ENCODE data around the gene BATF2. TPM values are rescaled to one million over a fixed set of nuclear protein-coding genes. Genes with fewer than 3 reads are reported as not detected.

BATF2 gene, protein sequence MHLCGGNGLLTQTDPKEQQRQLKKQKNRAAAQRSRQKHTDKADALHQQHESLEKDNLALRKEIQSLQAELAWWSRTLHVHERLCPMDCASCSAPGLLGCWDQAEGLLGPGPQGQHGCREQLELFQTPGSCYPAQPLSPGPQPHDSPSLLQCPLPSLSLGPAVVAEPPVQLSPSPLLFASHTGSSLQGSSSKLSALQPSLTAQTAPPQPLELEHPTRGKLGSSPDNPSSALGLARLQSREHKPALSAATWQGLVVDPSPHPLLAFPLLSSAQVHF
- total RNA-seq: 0.53 and 2.0 TPM in 2 replicates

DNA sequence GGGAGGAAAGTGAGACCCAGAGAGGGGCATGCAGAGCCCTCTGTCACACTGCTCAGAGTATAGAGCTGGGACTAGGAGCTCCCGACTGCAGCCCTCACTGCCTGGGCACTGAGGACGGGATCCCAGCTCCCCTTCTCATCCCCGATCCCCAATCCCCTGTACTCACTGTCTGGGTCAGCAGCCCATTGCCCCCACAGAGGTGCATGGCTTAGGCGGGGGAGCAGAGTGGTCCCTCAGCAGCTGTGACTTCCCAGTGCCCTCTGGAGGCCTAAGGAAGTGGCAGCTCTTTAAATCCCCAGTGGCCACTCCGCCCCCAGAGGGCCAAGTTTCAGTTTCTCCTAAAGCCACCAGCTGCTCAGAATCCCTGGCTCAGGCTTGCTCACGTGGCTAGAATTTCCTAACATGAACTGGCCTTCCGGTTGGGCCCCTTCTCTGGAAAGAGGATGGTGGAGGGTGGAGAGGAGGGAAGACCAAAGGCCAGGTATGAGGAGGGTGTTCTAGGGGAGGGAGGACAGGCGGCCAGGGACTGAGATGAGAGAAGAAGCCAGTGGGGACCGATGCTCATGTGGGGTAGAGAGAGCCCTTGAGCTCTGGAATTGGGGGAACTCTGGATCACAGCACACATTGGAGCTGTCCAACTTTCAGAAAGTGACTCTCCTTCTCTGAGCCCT is at the start of gene BATF2:
Gene BATF2 (minus strand): TSS at position 262 of the 671 bp plus-strand sequence. CDS start 57 bp downstream, at position 205.

DNA sequence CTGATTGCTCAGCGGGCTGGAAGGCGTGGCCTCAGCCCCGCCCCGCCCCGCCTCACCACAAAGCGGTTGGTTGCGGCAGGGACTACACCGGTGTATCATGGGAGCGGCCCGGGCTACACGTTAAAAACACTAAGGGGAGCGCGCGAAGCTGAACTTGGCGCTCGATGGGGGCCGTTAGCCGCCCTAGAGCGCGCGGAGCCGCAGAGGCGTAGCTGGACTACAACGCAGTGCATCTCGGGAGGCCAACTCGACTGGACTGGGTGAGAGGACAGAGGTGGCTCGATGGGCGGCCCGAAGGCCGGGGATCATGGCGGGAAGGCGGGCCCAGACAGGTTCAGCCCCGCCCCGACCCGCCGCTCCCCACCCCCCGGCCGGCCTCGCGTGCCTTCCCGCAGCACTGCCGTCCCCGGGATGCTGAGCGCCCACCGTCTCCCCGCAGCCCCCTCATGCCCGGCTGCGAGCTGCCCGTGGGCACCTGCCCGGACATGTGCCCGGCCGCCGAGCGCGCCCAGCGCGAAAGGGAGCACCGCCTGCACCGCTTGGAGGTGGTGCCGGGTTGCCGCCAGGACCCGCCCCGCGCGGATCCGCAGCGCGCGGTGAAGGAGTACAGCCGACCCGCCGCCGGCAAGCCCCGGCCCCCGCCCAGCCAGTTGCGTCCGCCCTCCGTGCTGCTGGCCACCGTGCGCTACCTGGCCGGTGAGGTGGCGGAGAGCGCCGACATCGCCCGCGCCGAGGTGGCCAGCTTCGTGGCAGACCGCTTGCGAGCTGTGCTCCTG is 44.3 kb upstream of the BATF2 start, which contains the start of gene SAC3D1:
Gene SAC3D1 (plus strand): TSS at position 364 of the 776 bp plus-strand sequence. CDS start 83 bp downstream, at position 447.

DNA sequence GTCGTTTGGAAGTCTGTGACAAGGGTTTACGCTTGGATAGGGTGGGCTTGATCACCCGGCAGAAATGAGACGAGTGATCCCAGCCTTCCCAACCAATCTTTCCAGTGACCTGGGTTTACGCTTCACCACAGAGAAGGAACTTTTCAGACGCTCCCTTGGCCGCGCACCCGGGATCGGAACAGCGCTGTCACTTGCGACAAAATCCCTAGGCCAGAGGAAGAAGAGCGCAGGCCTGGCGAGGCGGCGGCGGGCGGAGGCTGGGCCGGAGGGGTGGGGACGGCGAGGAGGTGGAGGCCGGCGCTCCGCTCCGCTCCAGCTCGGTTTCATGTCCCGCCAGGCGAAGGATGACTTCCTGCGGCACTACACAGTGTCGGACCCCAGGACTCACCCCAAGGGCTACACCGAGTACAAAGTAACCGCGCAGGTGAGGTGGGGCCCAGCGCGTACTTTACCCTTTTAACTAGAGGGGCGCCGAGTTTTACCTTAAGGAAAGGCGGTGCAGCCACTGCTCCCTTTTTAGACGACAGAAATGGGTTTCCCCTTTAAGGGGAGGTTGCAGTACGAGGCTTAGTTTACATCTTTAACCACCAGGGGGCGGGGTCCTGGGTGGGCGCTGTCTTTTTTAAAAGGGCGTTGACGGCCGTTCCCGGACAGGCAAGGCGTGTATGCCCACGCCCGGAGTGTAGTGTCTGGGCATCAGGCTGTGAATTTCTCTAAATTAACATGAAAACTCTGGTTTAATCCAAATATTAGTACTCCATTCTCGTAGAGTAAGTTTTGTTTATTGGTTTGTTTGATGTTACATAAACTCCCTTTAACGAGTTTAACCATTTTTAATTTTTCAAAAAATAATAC is 30.7 kb upstream of the BATF2 start, which contains the start of gene SNX15:
Gene SNX15 (plus strand): TSS at position 227 of the 855 bp plus-strand sequence. CDS start 99 bp downstream, at position 326.

DNA sequence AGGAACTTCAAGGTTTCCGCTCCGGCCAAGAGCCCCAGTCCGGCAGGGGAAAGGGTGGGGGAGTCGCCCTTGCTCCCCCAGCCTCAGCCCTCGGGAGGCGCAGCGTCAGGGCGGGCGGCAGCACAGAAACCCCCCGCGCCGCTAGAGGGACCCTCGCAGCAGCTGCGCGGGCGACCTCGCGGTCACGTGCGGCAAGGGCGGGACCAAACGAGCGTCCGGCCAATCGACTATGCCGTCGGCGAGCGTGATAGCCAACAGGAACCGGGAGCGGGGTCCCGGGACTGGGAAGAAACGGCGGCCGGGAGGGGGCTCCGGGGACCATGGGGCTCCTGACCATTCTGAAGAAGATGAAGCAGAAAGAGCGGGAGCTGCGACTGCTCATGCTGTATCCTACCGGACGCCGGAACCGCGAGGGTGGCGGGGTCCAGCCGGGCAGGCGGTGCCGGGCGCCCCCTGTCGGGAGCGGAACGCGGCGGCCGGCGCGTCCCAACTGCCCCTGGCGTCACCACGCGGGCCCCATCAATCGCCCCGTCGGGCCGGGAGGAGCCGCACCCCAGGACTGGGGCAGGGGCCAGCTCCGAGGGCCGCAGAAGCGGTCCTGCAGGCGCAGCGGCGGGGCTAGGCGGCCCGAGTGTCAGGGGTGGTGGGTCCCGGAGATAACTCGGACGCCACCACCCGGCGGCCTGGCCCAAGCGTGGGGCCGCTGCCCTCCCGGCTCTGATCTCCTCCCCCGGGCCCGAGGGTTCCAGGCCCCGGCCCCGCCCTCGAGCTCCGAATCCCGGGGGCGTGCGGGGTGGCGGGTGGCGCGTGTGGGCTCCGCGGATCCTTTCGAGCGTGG is 17.3 kb upstream of the BATF2 start, which contains the start of gene ARL2:
Gene ARL2 (plus strand): TSS at position 273 of the 838 bp plus-strand sequence. CDS start 48 bp downstream, at position 321.

DNA sequence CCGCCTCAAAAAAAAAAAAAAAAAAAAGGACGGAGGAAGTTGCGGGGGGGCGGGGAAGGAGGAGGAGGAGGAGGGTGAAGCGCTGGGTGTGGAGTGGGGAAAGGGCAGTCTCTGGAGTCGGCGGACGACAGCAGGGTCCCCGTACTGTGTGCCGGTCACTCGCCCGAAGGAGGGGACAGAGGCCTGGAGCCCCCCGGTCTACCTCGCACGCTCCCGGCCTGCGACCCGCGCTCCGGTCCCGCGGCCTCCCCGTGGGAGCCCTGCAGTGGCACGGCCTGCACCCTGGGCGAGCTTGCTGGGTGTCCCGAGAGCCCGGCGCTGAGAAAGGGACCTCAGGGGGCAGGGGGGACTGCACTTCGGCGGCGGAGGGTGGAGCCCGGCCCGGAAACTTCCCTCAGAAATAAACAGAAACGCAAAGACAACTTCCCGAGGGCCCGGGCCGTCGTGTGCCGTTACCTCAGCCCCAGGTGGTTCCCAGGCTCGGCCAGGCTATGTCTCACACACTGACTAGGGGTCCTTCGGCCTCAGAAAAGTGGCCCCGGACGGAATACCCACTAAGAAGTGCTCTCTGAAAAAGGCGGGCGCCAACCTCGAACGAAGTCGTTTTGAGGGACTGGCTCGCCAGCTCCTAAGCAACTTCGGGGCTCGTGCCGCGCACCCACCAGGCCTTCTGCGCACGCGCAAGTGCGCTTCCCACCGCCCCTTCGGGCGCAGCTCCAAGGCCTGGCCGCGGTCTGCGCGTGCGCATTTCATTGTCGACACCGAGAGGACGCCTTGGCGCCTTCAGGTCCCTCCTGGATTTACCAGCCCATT is 25.1 kb downstream of the BATF2 start, which contains the start of gene MAJIN:
Gene MAJIN (minus strand): TSS at position 688 of the 813 bp plus-strand sequence. CDS start 12,703 bp downstream, outside the sequence.

Small RNA genes within 50 kb of the gene (small RNA-seq; reads per million reads assigned to genes)
- gene MIR6879: not detected
- gene SNX15: not detected

Other genes with a start within 250 kb of the BATF2 start
- gene PYGM, start 237.0 kb downstream of the BATF2 start, total RNA-seq: 0.22 and 0.27 TPM in 2 replicates
- 192 and 220 TPM in 2 replicates for gene SF1, start 218.4 kb downstream of the BATF2 start, total RNA-seq
- gene MAP4K2, start 193.8 kb downstream of the BATF2 start, total RNA-seq: 42.2 and 66.5 TPM in 2 replicates
- 20.7 and 31.1 TPM in 2 replicates for gene MEN1, start 186.4 kb downstream of the BATF2 start, total RNA-seq
- gene CDC42BPG, start 152.3 kb downstream of the BATF2 start, total RNA-seq: 0.13 and 0.22 TPM in 2 replicates
- gene EHD1, start 118.3 kb downstream of the BATF2 start, total RNA-seq: 91.8 and 98.6 TPM in 2 replicates
- 13.0 and 19.8 TPM in 2 replicates for gene ATG2A, start 79.8 kb downstream of the BATF2 start, total RNA-seq
- 10.0 and 10.1 TPM in 2 replicates for gene PPP2R5B, start 72.3 kb downstream of the BATF2 start, total RNA-seq
- not detected in 2 replicates for gene GPHA2, start 61.1 kb downstream of the BATF2 start, total RNA-seq
- not detected in 2 replicates for gene MAJIN, start 24.9 kb downstream of the BATF2 start, total RNA-seq
- gene ARL2, start 17.2 kb upstream of the BATF2 start, total RNA-seq: 58.4 and 65.9 TPM in 2 replicates
- gene SNX15, start 30.5 kb upstream of the BATF2 start, total RNA-seq: 7.6 and 11.6 TPM in 2 replicates
- 12.1 and 14.5 TPM in 2 replicates for gene SAC3D1, start 44.2 kb upstream of the BATF2 start, total RNA-seq
- 4.4 and 5.2 TPM in 2 replicates for gene NAALADL1, start 61.6 kb upstream of the BATF2 start, total RNA-seq
- gene CDCA5, start 87.1 kb upstream of the BATF2 start, total RNA-seq: 18.0 and 28.6 TPM in 2 replicates
- 27.4 and 28.2 TPM in 2 replicates for gene ZFPL1, start 87.3 kb upstream of the BATF2 start, total RNA-seq
- 127 and 225 TPM in 2 replicates for gene VPS51, start 99.2 kb upstream of the BATF2 start, total RNA-seq
- 15.0 and 20.9 TPM in 2 replicates for gene TM7SF2, start 114.9 kb upstream of the BATF2 start, total RNA-seq
- 10.3 and 10.5 TPM in 2 replicates for gene ZNHIT2, start 120.7 kb upstream of the BATF2 start, total RNA-seq
- gene FAU, start 125.2 kb upstream of the BATF2 start, total RNA-seq: 269 and 352 TPM in 2 replicates
- gene MRPL49, start 125.3 kb upstream of the BATF2 start, total RNA-seq: 43.0 and 63.3 TPM in 2 replicates
- gene SYVN1, start 137.5 kb upstream of the BATF2 start, total RNA-seq: 7.4 and 12.1 TPM in 2 replicates
- gene SPDYC, start 173.3 kb upstream of the BATF2 start, total RNA-seq: not detected in 2 replicates
- 155 and 234 TPM in 2 replicates for gene CAPN1, start 185.0 kb upstream of the BATF2 start, total RNA-seq